ENCODE measurements around the gene ZC3HAV1.

ZC3HAV1 gene

GRCh38 chr7:139071680-139072079, 37.8 kb downstream of the ZC3HAV1 start:
- H3K9me3 ChIP-seq (ENCODE audit: control insufficient read depth, insufficient read depth, low read depth, low read length) = no peaks in the 10 kb centered on the region
- H3K4me1 ChIP-seq (ENCODE audit: control insufficient read depth, insufficient read depth, low read length) = no peaks in the 10 kb centered on the region
- no peak overlapping the region for H3K4me3 ChIP-seq (ENCODE audit: low read depth, low read length)
- H3K27ac ChIP-seq (ENCODE audit: extremely low read depth, low read depth, low read length) = no peak overlapping the region
- H3K36me3 ChIP-seq (ENCODE audit: control insufficient read depth in 2 of 2, insufficient read depth in 1 of 2, low read length in 2 of 2) = peaks cover 0 to 75% of the 10 kb centered on the region in 2 experiments; a peak in 2 of 3 replicates
- ChIA-PET CTCF (interaction anchor here (0.8 kb wide), 1 partner anchor 57 kb away, joined by 3 read pairs; no protein-coding TSS in a partner anchor), POLR2A (no interaction called here)
- TF ChIP-seq ZNF391 (tag by site-specific recombination; IDR thresholded peaks at IDR 0.05; ENCODE audit: borderline replicate concordance, low read depth) (no peak), ZNF221 (tag by site-specific recombination; IDR thresholded peaks at IDR 0.05; ENCODE audit: borderline replicate concordance) (no peak), PATZ1 (tag by site-specific recombination; IDR thresholded peaks at IDR 0.05) (no peak), ZNF580 (tag by site-specific recombination; IDR thresholded peaks at IDR 0.05) (no peak), GLI2 (tag by site-specific recombination; IDR thresholded peaks at IDR 0.05; ENCODE audit: borderline replicate concordance, low read depth) (no peak), ZNF501 (tag by site-specific recombination; IDR thresholded peaks at IDR 0.05) (no peak), ZNF433 (tag by site-specific recombination; IDR thresholded peaks at IDR 0.05; ENCODE audit: low read depth) (no peak), PRDM4 (tag by site-specific recombination; IDR thresholded peaks at IDR 0.05) (no peak), ZNF174 (tag by site-specific recombination; IDR thresholded peaks at IDR 0.05) (no peak), ZNF2 (tag by site-specific recombination; IDR thresholded peaks at IDR 0.05) (no peak), FEZF1 (tag by site-specific recombination; IDR thresholded peaks at IDR 0.05) (no peak), ZNF239 (tag by site-specific recombination; IDR thresholded peaks at IDR 0.05) (no peak), ZNF324 (tag by site-specific recombination; IDR thresholded peaks at IDR 0.05) (no peak), ZNF426 (tag by site-specific recombination; IDR thresholded peaks at IDR 0.05) (no peak), ZNF211 (tag by site-specific recombination; IDR thresholded peaks at IDR 0.05; ENCODE audit: low read depth) (no peak), ZNF335 (tag by site-specific recombination; conservative IDR thresholded peaks at IDR 0.05) (no peak)
- TF ChIP-seq, protein P1, sequence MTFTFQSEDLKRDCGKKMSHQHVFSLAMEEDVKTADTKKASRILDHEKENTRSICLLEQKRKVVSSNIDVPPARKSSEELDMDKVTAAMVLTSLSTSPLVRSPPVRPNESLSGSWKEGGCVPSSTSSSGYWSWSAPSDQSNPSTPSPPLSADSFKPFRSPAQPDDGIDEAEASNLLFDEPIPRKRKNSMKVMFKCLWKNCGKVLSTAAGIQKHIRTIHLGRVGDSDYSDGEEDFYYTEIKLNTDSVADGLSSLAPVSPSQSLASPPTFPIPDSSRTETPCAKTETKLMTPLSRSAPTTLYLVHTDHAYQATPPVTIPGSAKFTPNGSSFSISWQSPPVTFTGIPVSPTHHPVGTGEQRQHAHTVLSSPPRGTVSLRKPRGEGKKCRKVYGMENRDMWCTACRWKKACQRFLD (tag by site-specific recombination; IDR thresholded peaks at IDR 0.05) = no peak
- TF ChIP-seq, protein P2, sequence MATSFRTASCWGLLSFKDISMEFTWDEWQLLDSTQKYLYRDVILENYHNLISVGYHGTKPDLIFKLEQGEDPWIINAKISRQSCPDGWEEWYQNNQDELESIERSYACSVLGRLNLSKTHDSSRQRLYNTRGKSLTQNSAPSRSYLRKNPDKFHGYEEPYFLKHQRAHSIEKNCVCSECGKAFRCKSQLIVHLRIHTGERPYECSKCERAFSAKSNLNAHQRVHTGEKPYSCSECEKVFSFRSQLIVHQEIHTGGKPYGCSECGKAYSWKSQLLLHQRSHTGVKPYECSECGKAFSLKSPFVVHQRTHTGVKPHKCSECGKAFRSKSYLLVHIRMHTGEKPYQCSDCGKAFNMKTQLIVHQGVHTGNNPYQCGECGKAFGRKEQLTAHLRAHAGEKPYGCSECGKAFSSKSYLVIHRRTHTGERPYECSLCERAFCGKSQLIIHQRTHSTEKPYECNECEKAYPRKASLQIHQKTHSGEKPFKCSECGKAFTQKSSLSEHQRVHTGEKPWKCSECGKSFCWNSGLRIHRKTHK (tag by site-specific recombination; IDR thresholded peaks at IDR 0.05) = no peak

Measured in HEK293 (cell line).